Measurements from ENCODE around the gene MAP3K5.
"Not testable (repeated sequence)": the region's sequence is repeated elsewhere in the genome, so short reads cannot be mapped to it uniquely, and the experiment has no call there.

Gene MAP3K5

GRCh38 chr6:136725124-136725523 lies 67.2 kb downstream of the MAP3K5 start:
- no peak for DNase-seq

- DNase-seq = no peak
Measured at GRCh38 chr6:136723780-136724179, 68.5 kb downstream of the MAP3K5 start.

- DNase-seq = no peak
Measured at GRCh38 chr6:136721467-136721866, 70.8 kb downstream of the MAP3K5 start.

GRCh38 chr6:136720045-136720770 lies 72.1 kb downstream of the MAP3K5 start:
- no peak for DNase-seq

- no peak for DNase-seq
Measured at GRCh38 chr6:136719280-136720044, 72.8 kb downstream of the MAP3K5 start.

GRCh38 chr6:136718476-136718875 lies 73.8 kb downstream of the MAP3K5 start:
- no peak for DNase-seq

- DNase-seq = no peak
Measured at GRCh38 chr6:136717716-136717990, 74.6 kb downstream of the MAP3K5 start.

GRCh38 chr6:136716917-136717715 lies 75.2 kb downstream of the MAP3K5 start:
- DNase-seq = no peak

- not testable (repeated sequence) for DNase-seq
Measured at GRCh38 chr6:136712642-136713041, 79.6 kb downstream of the MAP3K5 start.

- no peak for DNase-seq
Measured at GRCh38 chr6:136711644-136712043, 80.6 kb downstream of the MAP3K5 start.

GRCh38 chr6:136710877-136711552 lies 81.3 kb downstream of the MAP3K5 start:
- no peak for DNase-seq

- no peak for DNase-seq
Measured at GRCh38 chr6:136709429-136709828, 82.8 kb downstream of the MAP3K5 start.

GRCh38 chr6:136706430-136706829 lies 85.8 kb downstream of the MAP3K5 start:
- no peak for DNase-seq

- no peak for DNase-seq
Measured at GRCh38 chr6:136703331-136703865, 88.9 kb downstream of the MAP3K5 start.

GRCh38 chr6:136701045-136701444 lies 91.2 kb downstream of the MAP3K5 start:
- DNase-seq = no peak

GRCh38 chr6:136699358-136699757 lies 92.9 kb downstream of the MAP3K5 start:
- DNase-seq = no peak

- DNase-seq = no peak
Measured at GRCh38 chr6:136696783-136697364, 95.4 kb downstream of the MAP3K5 start.

- DNase-seq = no peak
Measured at GRCh38 chr6:136696238-136696637, 96.0 kb downstream of the MAP3K5 start.

- DNase-seq = no peak
Measured at GRCh38 chr6:136695412-136695811, 96.9 kb downstream of the MAP3K5 start.

- no peak for DNase-seq
Measured at GRCh38 chr6:136693090-136693489, 99.2 kb downstream of the MAP3K5 start.

GRCh38 chr6:136687894-136688293 lies 104.4 kb downstream of the MAP3K5 start:
- DNase-seq = not testable (repeated sequence)

GRCh38 chr6:136685540-136686108 lies 106.7 kb downstream of the MAP3K5 start:
- DNase-seq = no peak

Data from right kidney (tissue), 1 donor.